GM21529 (cell line): ENCODE results near the gene LAMB4.

Source experiments
- ATAC-seq: cut with Tn5 transposase; IDR thresholded peaks from one replicate; pipeline ENCODE4 v1.9.1; 2021; ENCODE audit not compliant: unreplicated experiment

LAMB4 gene

DNA sequence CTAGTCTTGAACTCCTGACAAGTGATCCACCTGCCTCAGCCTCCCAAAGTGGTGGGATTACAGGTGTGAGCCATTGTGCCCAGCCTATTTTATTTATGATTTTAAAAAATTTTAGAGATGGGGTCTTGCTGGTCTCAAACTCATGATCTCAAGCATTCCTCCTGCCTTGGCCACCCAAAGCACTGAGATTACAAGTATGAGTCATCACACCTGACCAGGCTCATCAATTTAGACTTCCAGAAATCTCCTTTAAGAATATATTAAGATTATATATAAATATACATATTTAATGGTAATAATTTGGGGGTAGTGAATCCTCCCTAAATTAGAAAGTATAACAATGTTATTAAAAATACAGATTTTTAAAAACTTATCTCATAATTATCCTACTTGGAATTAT, 156.3 kb downstream of the LAMB4 start:
- ATAC-seq, result no peak
